Right lobe of liver (tissue), 6 donors: ENCODE results near the gene CAMKK2. TPM values are rescaled to one million over a fixed set of nuclear protein-coding genes. Genes with fewer than 3 reads are reported as not detected.
A peak's percentile ranks its signal among the peaks of the same experiment; 100 is the strongest.

Source experiments
- ATAC-seq, 4 donors: fragments of 200-7000 bp; cut with Tn5 transposase; one replicate each; pipeline ENCODE4 v1.9.1; 2020; ENCODE audit warnings: mild to moderate bottlenecking in 4 of 4, moderate library complexity in 4 of 4
- DNase-seq, 3 donors: peaks; one replicate each; pipeline ENCODE4 v3.0.0-alpha.2; 2020
- H3K27ac ChIP-seq, 3 donors: fragments of 200-600 bp; one replicate each; pipeline ENCODE4 v1.8.0; 2022
- H3K27me3 ChIP-seq, 2 donors: fragments of 200-600 bp; one replicate each; pipeline ENCODE4 v1.8.0; 2022
- H3K36me3 ChIP-seq, 4 donors: fragments of 200-600 bp; sonication (generic) in 1 of 4; one replicate each; pipeline versions ENCODE4 v1.5.1 to v1.8.0; 2017 to 2022; ENCODE audit warnings: control low read depth in 1 of 4
- H3K4me1 ChIP-seq, 4 donors: fragments of 200-600 bp; sonication (generic) in 1 of 4; one replicate each; pipeline versions ENCODE4 v1.5.1 to v1.8.0; 2017 to 2022; ENCODE audit warnings: control low read depth in 1 of 4
- H3K4me3 ChIP-seq, 3 donors: fragments of 200-600 bp; one replicate each; pipeline ENCODE4 v1.8.0; 2022
- H3K9me3 ChIP-seq, 4 donors: fragments of 200-600 bp; sonication (generic) in 1 of 4; one replicate each; pipeline versions ENCODE4 v1.5.1 to v1.8.0; 2017 to 2022; ENCODE audit warnings: control low read depth in 1 of 4
- POLR2A ChIP-seq: fragments of 450-650 bp; IDR thresholded peaks from one replicate; pipeline ENCODE4 v1.6.1; 2017; ENCODE audit warnings: antibody characterized with exemption, mild to moderate bottlenecking
- WGBS: methylation state at CpG from one replicate; pipeline ENCODE4 v1.1.6; 2018; ENCODE audit warnings: low coverage, low lambda C conversion rate; ENCODE audit not compliant: insufficient coverage; ENCODE audit errors: missing lambda C conversion rate; 5-methylcytosine and 5-hydroxymethylcytosine counted together
- intact Hi-C, 2 donors: fragments of 100-400 bp; cut with DNase I; formaldehyde crosslinking; loops; one replicate each; pipeline versions ENCODE4 v1.11.2 to v1.14.1; 2022
- total RNA-seq, 6 experiments: library from RNA; depleted of rRNA in 2 of 6; stranded (reverse); fragments of >200 nt in 2 of 6; fragmentation: NEBNext Ultra II Directional in 3 of 6; extraction: Animal tissue kit (Norgen Biotek cat#: 25700) in 3 of 6; gene quantifications; one replicate each; pipeline versions ENCODE4 v1.1.0 to v1.2.4, GENCODE V29; 2016 to 2023
- TF ChIP-seq, protein P1 (sequence below), 4 donors: fragments of 200-600 bp in 3 of 4; fragments of 450-650 bp in 1 of 4; IDR thresholded peaks; one replicate each; pipeline versions ENCODE4 v1.5.1 to v1.8.0; 2016 to 2022; ENCODE audit warnings: antibody characterized with exemption in 4 of 4, mild to moderate bottlenecking in 2 of 4
- donor health status: DM: no; HTN: yes; CAD: no.
- donor health status: DM: no; HTN: no; CAD: no.
- donor health status: DM: no; HTN: no; CAD: no.
- donor health status: DM: no; HTN: yes; CAD: no.
- donor health status: DM: no; HTN: yes; CAD: no.

The CAMKK2 gene
- total RNA-seq, 6 experiments from 2014 or later: 20.6 to 31.8 (median 24.1) TPM

DNA sequence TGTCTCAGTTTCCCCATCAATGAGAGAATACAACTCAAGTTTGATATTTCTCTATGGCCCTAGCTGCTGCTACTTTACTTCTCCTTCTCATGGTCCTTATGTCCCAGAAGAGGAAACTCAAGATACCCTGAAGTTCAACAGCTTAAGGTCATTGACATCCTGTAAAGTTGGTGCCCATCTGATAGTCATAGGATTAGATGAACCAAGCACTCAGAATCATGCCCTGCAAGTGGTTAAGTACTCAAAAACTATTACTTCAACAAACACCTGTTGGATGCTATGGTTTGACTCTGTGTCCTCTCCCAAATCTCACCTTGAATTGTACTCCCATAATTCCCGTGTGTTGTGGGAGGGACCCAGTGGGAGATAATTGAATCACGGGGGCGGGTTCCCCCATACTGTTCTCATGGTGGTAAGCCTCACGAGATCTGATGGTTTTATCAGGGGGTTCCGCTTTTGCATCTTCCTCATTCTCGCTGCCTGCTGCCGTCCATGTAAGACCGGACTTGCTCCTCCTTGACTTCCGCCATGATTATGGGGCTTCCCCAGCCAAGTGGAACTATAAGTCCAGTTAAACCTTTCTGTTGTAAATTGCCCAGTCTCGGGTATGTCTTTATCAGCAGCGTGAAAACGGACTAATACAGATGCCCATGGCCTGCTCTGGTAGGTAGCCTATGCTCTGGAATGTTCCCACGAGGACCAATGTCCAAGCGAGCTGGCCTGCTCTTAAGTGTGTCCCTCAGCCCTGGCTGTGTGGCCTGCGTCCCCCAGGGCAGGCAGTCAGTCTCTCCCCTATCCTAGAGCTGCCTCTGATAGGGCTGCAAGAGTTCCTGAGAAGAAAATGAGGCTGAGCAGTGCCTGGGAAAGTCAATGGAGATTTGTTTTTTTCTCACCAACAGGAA, 18.1 kb downstream of the CAMKK2 start:
- DNase-seq: no peak
- Histone ChIP-seq H3K27me3 (no peaks in the 10 kb centered on the region), H3K4me1 (peaks cover 0 to 18% (median 12%) of the 10 kb centered on the region in 4 donors), H3K27ac (peak overlapping the region; percentile 4 to 43 (median 36)), H3K9me3 (no peaks in the 10 kb centered on the region), H3K4me3 (no peak overlapping the region), H3K36me3 (peaks cover 0 to 23% (median 4%) of the 10 kb centered on the region in 4 donors)
- intact Hi-C loops: no loop called here
- TF ChIP-seq, protein P1, sequence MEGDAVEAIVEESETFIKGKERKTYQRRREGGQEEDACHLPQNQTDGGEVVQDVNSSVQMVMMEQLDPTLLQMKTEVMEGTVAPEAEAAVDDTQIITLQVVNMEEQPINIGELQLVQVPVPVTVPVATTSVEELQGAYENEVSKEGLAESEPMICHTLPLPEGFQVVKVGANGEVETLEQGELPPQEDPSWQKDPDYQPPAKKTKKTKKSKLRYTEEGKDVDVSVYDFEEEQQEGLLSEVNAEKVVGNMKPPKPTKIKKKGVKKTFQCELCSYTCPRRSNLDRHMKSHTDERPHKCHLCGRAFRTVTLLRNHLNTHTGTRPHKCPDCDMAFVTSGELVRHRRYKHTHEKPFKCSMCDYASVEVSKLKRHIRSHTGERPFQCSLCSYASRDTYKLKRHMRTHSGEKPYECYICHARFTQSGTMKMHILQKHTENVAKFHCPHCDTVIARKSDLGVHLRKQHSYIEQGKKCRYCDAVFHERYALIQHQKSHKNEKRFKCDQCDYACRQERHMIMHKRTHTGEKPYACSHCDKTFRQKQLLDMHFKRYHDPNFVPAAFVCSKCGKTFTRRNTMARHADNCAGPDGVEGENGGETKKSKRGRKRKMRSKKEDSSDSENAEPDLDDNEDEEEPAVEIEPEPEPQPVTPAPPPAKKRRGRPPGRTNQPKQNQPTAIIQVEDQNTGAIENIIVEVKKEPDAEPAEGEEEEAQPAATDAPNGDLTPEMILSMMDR (IDR thresholded peaks at IDR 0.05): no peak
- no peak for TF ChIP-seq POLR2A
- ATAC-seq: peak; percentile 13 to 53 (median 38)
- WGBS: 70% methylated on average over 4 of the region's 15 CpGs

DNA sequence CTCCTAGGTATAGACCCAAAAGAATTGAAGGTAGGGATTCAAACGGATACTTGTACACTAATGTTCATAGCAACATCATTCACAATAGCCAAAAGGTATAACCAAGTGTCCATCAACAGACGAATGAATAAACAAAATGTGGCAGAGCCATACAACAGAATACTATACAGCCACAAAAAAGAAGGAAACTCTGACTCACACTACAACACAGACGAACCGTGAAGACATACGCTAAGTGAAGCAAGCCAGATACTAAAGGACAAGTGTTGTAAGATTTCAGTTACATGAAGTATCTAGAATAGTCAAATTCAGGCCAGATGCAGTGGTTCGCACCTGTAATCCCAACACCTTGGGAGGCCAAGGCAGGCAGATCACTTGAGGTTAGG, 19.1 kb downstream of the CAMKK2 start:
- Histone ChIP-seq H3K36me3 (peaks cover 0 to 19% (median 5%) of the 10 kb centered on the region in 4 donors), H3K27me3 (no peaks in the 10 kb centered on the region), H3K27ac (no peak overlapping the region), H3K4me3 (no peak overlapping the region), H3K4me1 (peaks cover 0 to 18% (median 12%) of the 10 kb centered on the region in 4 donors), H3K9me3 (no peaks in the 10 kb centered on the region)
- DNase-seq (no peak), ATAC-seq (no peak)
- intact Hi-C loops: no loop called here
- no peak for TF ChIP-seq POLR2A
- TF ChIP-seq, protein P1 (IDR thresholded peaks at IDR 0.05): no peak
- WGBS: 67% methylated on average over 6 of the region's 6 CpGs

DNA sequence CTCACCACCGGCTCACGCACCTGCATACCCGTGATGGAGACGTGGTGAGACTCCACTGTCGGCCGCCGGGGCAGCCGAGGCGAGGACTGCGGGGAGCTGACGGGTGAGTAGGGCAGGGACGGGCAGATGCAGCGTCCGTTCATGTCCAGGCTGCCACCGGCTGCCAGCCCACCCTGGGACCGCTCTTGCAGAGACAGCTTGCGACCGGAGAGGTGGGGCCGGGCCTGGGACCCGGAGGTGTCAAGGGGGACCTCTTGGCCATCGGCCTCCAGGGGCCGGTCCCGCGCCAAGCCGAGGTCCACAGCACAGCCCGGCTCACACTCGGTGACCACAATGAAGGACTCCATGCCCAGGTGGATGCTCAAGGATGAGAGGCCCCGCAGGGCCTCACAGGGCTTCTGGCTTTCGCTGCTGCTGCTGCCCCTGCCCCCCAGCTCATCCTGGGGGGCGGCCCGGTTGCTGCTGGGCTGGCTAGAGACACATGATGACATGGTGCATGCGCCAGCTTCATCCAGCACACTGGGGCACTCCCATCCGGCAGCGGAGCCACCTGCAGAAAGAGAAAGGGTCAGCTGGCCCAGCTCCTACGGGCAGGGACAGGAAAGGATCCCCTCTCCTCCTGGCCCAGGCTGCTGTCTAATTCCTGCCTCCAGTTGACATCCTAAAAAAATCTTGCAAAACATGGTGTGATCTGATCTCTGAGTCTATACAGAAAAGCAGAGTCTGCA, 22.3 kb downstream of the CAMKK2 start:
- intact Hi-C loops: no loop called here
- DNase-seq: no peak

DNA sequence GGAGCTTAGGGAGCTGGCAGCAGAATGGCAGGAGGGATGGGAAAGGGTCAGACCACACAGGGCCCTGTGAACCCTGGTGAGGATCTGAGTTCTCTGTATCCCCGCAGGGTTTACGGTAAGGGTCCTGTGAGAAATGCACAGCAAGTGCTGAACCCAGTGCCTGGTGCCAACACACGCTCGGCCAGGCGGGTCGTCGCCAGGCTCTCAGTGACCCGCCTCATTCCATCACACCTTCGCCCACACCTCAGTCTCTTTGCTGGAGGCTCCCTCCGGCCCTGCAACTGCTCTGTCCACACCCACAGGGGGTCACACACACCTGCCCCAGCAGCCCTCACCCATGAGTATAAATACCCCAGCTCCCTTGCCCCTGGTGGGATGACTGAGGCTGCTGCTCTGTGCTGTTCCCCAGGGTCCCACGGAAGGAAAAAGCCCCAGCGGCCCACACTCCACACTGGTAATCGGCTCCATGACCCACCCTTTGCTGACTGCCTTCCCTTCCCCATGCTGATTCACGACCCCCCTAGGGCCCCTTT, 23.1 kb downstream of the CAMKK2 start:
- Histone ChIP-seq H3K27ac (no peak overlapping the region), H3K9me3 (no peaks in the 10 kb centered on the region), H3K36me3 (peaks cover under 1 to 43% (median 16%) of the 10 kb centered on the region in 4 donors), H3K27me3 (no peaks in the 10 kb centered on the region), H3K4me3 (no peak overlapping the region), H3K4me1 (peaks cover 0 to 3% (median under 1%) of the 10 kb centered on the region in 4 donors)
- DNase-seq (no peak), ATAC-seq (peak in 1 of 4 donors; percentile 14)
- TF ChIP-seq POLR2A: no peak
- TF ChIP-seq, protein P1 (IDR thresholded peaks at IDR 0.05): no peak
- 92% methylated on average over 2 of the region's 14 CpGs for WGBS
- intact Hi-C loops: no loop called here

More for the DNA sequence above, 22.3 kb downstream of the CAMKK2 start:
- TF ChIP-seq, protein P1 (IDR thresholded peaks at IDR 0.05): no peak
- TF ChIP-seq POLR2A: no peak
- H3K36me3 ChIP-seq: peaks cover 0 to 35% (median 10%) of the 10 kb centered on the region in 4 donors
- no peak overlapping the region for H3K27ac ChIP-seq
- peaks cover 0 to 11% (median 6%) of the 10 kb centered on the region in 4 donors for H3K4me1 ChIP-seq
- WGBS: 96% methylated on average over 14 of the region's 35 CpGs
- no peak overlapping the region for H3K4me3 ChIP-seq
- no peaks in the 10 kb centered on the region for H3K9me3 ChIP-seq
- ATAC-seq: peak in 1 of 4 donors; percentile 11
- no peaks in the 10 kb centered on the region for H3K27me3 ChIP-seq
